NCI-H1436 treated with DMSO at 0.1 percent for 48 hours (cell line): Measurements from ENCODE around the gene KCNMB2.
A peak's percentile ranks its signal among the peaks of the same experiment; 100 is the strongest.

Experiments used
- DNase-seq: peaks from one replicate; lab custom pipeline; 2025; lab: John Stamatoyannopoulos, UW

KCNMB2 gene

GRCh38 chr3:178752843-178753242 is 216.6 kb downstream of the KCNMB2 start:
- no peak for DNase-seq

- no peak for DNase-seq
Measured at GRCh38 chr3:178754852-178755510, 218.7 kb downstream of the KCNMB2 start.

- DNase-seq = no peak
Measured at GRCh38 chr3:178761024-178761423, 224.8 kb downstream of the KCNMB2 start.

GRCh38 chr3:178761461-178761860 is 225.2 kb downstream of the KCNMB2 start:
- DNase-seq = no peak

- no peak for DNase-seq
Measured at GRCh38 chr3:178762385-178762784, 226.1 kb downstream of the KCNMB2 start.

- DNase-seq = no peak
Measured at GRCh38 chr3:178765472-178765871, 229.2 kb downstream of the KCNMB2 start.

- no peak for DNase-seq
Measured at GRCh38 chr3:178767581-178767980, 231.3 kb downstream of the KCNMB2 start.

GRCh38 chr3:178768072-178768864 is 232.0 kb downstream of the KCNMB2 start:
- DNase-seq = no peak

GRCh38 chr3:178771511-178771910 is 235.3 kb downstream of the KCNMB2 start:
- DNase-seq = no peak

DNA sequence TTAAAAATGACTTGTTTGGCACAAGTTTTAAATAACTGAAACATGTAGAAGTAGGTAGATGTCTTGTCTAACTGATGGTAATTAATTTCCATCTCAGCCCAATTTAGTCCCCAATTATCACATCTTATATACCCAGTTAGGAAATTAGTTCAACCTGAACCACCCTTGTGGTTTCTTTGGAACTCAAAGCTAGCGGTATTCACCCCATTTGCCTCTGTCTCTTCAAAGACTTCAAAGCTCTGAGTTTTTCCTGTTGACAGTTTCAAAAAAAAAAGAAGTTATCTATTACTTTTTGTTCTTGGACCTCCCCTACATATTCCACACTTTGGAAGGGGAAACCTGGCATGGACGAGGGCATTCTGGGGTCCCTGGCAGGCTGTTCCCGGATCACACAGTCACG is 236.5 kb downstream of the KCNMB2 start:
- no peak for DNase-seq

DNA sequence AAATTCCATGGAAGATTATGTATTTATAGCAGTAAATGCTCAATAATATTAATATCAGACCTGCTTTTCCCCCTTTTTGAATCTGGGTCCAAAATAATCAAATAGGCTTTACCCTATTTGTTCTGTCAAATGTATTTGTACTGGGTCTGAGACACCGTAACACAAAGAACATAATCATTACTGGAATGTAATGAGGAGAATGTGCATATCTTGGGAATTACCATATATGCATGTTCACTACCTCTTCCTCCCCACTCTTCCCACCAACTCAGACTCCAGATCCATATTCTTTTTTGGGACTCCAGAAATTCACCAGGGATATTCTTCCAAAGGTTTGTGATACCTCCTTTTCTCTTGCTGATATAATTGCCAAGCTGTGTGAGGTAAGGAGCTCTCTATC is 237.1 kb downstream of the KCNMB2 start:
- DNase-seq = no peak

DNA sequence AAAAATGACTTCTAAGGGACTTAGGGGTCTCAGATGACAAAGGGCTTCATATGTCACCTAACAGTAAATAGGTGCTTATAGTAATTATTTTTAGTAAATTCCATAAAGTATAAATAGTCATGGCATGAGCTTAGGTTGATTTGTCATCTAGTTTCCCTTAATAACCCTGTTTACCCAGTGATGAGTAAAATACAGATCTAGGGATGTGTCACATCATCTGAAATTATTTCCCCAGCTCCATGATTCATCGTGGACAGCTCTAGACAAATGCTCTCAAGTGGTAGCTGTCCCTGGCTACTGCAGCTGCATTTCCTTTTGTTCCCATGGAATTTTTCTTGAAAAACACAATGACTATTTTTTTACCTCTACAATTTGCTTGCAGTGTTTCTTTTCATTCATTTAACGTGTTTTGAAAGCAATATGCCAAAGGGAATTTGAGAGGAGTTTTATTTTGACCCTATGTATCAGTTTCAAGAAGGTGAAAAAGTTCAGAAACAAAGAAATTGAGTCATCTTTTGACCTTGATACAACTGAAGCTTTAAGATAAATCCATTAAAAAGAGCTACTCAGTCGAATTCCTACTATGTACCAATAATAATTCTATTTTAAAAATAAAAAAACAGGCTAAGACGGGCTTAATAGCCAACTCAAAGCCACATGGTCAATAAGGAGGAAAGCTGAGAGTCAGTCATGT is 241.6 kb downstream of the KCNMB2 start:
- no peak for DNase-seq

- DNase-seq = peak; percentile 58
Measured at GRCh38 chr3:178778589-178778988, 242.4 kb downstream of the KCNMB2 start.

GRCh38 chr3:178785961-178786360 is 249.7 kb downstream of the KCNMB2 start:
- DNase-seq = no peak

DNA sequence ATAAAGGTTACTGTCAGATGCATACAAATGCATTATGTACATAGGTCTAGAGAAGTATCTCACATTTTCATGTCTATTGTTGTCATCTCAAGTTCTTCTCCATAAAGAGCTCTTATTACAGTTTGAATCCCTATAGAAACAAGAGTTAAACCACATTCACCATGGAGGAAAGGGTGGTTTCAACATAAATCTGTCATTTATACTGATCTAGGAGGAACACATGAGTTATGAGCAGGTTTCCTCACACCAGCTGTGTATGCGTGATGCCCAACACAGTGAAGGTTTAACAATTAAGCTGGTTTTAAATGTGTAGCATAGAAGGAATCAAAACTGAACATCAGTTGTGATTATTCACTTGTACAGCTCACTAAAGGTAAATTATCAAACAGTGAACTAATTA is 251.7 kb downstream of the KCNMB2 start:
- no peak for DNase-seq

DNA sequence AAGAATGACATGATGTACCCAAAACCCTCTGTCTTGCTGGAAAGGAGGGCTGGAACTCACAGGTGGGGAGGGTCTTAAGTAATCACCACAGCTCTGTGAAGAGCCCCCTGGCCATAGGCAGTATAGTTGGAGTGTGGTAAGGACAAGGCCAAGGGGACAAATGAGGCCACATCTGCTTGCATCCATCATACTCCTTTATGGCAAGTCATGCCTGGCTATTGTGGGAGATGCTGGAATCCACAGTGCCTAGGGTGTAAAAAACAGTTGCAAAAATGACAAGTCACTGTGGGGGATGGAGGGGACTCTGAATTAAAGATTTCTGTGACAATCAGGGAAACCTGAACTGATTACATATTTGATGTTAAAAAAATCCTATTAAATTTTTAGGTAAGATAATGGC is 258.5 kb downstream of the KCNMB2 start:
- DNase-seq = no peak

GRCh38 chr3:178795349-178795748 is 259.1 kb downstream of the KCNMB2 start:
- no peak for DNase-seq

GRCh38 chr3:178802259-178802658 is 266.0 kb downstream of the KCNMB2 start:
- no peak for DNase-seq

DNA sequence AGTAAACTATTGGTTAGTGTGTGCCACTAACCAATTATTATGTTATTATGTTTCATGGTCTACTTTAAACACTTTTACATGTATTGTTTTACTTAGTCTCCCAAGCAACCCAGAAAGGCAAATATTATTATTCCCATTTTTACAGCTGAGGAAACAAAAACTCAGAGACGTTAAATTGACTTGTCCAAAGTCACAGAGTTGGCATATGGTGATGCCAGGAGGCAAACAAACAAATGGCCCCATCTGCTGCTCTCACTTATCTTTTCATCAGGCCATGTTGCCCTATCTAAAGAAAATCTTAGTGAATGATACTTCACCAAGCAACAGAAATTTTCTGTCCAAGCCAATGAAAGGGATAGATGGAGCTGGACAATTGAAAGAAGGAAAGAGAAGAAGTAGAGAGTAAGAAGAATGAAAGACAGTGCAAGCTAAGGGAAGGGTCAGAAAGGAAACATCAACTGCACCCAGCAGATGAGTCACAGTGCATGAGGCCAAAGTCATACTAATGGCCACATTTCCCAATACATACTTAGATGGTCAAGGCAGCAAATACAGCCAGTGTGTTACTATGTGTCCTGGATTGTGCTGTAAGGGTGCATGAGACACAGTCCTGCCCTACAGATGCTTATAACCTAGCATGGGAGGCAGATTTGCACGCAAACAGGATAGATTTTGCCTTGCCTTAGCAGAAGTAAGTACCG is 266.9 kb downstream of the KCNMB2 start:
- DNase-seq = no peak

DNA sequence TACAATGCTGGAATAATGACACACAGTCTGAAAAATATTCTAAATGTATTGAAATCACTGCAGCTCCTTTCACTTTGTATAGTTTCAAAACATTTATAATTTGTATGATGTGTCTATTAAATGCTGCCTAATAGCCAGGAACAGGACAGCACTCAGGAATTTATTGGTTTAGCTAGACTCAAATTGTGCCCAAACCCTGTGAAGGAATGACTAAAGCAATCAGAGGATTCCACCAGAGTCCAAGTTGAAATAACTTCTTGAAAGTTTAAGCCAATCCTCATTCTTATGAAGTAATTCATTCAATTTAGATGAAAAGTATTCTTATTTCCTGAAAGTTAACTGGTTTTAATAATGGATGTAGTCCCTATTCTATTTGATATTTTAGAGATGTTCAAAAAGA is 268.4 kb downstream of the KCNMB2 start:
- no peak for DNase-seq

DNA sequence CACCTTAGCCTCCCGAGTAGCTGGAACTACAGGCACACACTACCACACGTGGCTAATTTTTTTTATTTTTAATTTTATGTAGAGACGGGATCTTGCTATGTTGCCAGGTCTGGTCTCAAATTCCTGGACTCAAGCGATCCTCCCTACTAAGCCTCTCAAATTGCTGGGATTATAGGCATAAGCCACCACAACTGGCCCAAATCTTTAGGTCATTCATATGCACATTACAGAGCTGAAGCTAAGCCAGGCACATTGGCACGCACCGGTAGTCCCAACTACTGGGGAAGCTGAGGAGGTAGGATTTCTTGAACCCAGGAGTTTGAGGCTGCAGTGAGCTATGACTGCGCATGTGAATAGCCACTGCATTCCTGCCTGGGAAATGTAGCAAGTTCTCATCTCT is 269.5 kb downstream of the KCNMB2 start:
- DNase-seq = no peak

GRCh38 chr3:178806651-178807050 is 270.4 kb downstream of the KCNMB2 start:
- DNase-seq = no peak
